ENCODE measurements around the gene RRP9.
A peak's percentile ranks its signal among the peaks of the same experiment; 100 is the strongest.

RRP9 gene

DNA sequence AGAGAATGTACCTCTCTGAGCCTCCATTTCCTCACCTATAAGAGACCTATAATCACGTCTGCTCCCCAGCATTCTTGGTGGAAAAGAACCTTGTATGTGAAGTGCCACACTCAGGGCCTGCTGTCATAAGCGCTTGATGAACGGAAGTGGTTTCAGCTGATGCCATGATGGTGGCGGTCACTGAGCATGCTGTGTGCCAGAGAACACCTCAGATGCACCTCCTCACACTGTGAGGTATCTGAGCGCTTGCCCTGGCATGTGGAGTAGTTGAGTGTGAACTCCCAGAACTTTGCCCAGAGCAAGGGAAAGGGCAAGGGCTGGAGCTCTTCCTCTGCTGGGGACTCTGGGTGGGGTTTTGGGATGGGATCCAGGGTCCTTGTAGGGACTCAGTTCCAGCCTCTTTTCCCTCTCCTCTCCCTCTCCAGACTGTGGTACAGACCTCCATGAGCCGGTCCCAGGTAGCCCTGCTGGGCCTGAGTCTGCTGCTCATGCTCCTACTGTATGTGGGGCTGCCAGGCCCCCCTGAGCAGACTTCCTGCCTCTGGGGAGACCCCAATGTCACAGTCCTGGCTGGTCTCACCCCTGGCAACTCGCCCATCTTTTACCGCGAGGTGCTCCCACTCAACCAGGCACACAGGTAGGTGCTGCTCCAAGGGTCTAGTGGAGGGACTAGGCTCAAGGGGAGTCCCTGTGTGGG lies 35.9 kb upstream of the RRP9 start:
- TF ChIP-seq CTCF (IDR thresholded peaks at IDR 0.05; ENCODE audit: low read depth, low read length), result no peak
- H3K4me3 ChIP-seq (ENCODE audit: low read depth, low read length), result no peak overlapping the region

DNA sequence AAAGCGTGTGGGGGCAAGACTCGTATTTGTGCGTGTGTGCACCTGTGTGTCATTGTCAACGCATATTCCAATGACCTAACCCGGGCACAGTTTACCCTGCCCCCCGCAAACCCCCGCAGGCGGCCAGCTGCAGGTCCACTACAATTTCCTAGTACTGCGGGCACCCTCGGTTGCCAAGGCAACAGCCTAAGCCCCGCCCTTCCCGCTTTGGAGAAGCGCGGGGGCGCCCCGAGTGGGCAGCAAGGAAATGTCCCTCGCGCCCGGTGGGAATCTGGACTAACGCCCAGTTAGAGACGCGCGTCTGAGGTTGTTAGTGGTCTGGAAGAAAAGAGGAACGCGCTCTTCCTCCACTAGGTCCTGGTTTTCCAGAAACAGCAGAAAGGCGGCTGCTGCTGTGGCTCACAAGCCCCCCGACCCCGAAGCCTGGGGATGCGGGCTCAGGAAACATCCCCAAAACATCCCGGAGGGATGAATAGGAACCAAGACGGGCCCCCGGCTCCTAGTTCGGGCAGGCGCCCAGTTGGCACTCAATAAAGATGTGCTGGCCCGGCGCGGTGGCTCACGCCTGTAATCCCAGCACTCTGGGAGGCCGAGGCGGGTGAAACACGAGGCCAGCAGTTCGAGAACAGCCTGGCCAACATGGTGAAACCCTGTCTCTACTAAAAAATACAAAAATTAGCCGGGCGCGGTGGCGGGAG lies 34.3 kb upstream of the RRP9 start:
- no peak for TF ChIP-seq CTCF (IDR thresholded peaks at IDR 0.05; ENCODE audit: low read depth, low read length)
- no peak overlapping the region; the same call in 1 of the 2 replicates for H3K4me3 ChIP-seq (ENCODE audit: low read depth, low read length)

DNA sequence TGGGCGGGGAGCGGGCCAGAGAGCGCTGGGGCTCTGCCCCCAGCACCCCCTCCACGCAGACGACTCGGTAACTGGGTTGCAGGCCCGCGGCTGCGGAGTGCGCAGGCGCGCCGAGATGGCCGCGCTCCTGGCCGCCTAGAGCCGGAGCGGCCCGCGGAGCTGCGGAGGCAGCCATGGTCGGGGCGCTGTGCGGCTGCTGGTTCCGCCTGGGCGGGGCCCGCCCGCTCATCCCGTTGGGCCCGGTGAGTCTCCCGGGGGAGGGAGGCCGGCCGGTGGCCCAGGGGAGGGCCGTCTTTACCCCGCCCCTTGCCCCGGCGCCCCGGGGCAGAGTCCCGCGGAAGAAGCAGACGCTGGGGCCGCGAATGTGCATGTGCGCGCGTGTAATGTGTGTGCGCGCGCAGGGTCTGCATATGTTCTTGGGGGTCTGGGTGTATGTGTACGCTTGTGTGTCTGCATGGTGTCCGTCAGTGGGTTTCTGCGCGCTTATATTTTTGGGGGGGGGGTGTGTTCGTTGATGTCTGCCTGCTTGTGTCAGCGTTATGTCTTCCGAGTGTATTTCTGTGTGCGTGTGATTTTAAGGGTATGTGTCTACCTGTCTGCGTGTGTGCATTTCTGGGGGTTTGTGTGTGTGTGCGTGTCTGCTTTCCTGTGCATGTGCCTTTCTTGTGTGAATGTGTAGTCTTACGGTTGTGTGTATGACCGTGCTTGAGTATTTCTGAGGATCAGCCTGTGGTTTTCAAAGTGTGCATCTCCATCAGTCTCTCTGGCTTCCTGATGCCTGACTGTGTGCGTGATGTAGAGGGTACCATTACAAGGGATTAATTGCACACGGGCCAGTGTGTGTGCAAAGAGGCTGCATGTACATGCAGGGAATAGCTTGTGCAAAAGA lies 33.5 kb upstream of the RRP9 start, which contains the start of gene ABHD14A:
Gene ABHD14A, plus strand, starts transcription at position 102 of the 889 bp plus-strand sequence. Its CDS starts 72 bp downstream, at position 174.
- H3K4me3 ChIP-seq (ENCODE audit: low read depth, low read length), result peak within 1 kb of the TSS; percentile 77
- TF ChIP-seq CTCF (IDR thresholded peaks at IDR 0.05; ENCODE audit: low read depth, low read length), result no peak

GRCh38 chr3:51974277-51974962 lies 32.7 kb upstream of the RRP9 start:
- H3K4me3 ChIP-seq (ENCODE audit: low read depth, low read length), result peak overlapping the region; percentile 77
- TF ChIP-seq CTCF (IDR thresholded peaks at IDR 0.05; ENCODE audit: low read depth, low read length), result no peak; the same call in 1 of the 2 replicates

- no peak overlapping the region for H3K4me3 ChIP-seq (ENCODE audit: low read depth, low read length)
- no peak for TF ChIP-seq CTCF (IDR thresholded peaks at IDR 0.05; ENCODE audit: low read depth, low read length)
These were observed 29.6 kb upstream of the RRP9 start for GRCh38 chr3:51971350-51971749.

GRCh38 chr3:51970606-51971300 lies 29.0 kb upstream of the RRP9 start:
- no peak for TF ChIP-seq CTCF (IDR thresholded peaks at IDR 0.05; ENCODE audit: low read depth, low read length)
- H3K4me3 ChIP-seq (ENCODE audit: low read depth, low read length), result no peak overlapping the region
